ENCODE data around the gene SDK2.

The SDK2 gene

GRCh38 chr17:73591296-73592078 lies 52.8 kb downstream of the SDK2 start:
- H3K27me3 ChIP-seq (ENCODE audit: control insufficient read depth, low read length) = no peaks in the 10 kb centered on the region
- H3K9me2 ChIP-seq (replicated peaks; ENCODE audit: control insufficient read depth, low read length) = no peaks in the 10 kb centered on the region
- peaks cover 31% of the 10 kb centered on the region for H3F3A ChIP-seq (ENCODE audit: control insufficient read depth, insufficient read depth)
- no peaks in the 10 kb centered on the region for H4K20me1 ChIP-seq (ENCODE audit: control insufficient read depth, insufficient read depth, low read depth, low read length)
- peaks cover 11% of the 10 kb centered on the region for H3K36me3 ChIP-seq (ENCODE audit: control insufficient read depth, low read length)
- H3K27ac ChIP-seq (ENCODE audit: low read depth, low read length) = peak overlapping the region; percentile 100
- H3K79me2 ChIP-seq (ENCODE audit: control insufficient read depth, low read length) = no peaks in the 10 kb centered on the region
- peak overlapping the region; percentile 80 for H3K4me3 ChIP-seq (ENCODE audit: low read length)
- TF ChIP-seq, protein P1, sequence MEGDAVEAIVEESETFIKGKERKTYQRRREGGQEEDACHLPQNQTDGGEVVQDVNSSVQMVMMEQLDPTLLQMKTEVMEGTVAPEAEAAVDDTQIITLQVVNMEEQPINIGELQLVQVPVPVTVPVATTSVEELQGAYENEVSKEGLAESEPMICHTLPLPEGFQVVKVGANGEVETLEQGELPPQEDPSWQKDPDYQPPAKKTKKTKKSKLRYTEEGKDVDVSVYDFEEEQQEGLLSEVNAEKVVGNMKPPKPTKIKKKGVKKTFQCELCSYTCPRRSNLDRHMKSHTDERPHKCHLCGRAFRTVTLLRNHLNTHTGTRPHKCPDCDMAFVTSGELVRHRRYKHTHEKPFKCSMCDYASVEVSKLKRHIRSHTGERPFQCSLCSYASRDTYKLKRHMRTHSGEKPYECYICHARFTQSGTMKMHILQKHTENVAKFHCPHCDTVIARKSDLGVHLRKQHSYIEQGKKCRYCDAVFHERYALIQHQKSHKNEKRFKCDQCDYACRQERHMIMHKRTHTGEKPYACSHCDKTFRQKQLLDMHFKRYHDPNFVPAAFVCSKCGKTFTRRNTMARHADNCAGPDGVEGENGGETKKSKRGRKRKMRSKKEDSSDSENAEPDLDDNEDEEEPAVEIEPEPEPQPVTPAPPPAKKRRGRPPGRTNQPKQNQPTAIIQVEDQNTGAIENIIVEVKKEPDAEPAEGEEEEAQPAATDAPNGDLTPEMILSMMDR (IDR thresholded peaks at IDR 0.05; ENCODE audit: low read depth, low read length, poor library complexity, severe bottlenecking) = no peak
- no peak for TF ChIP-seq EZH2phosphoT487 (IDR thresholded peaks at IDR 0.05; ENCODE audit: borderline replicate concordance, low read length)
- peak overlapping the region; percentile 99 for H3K4me2 ChIP-seq (ENCODE audit: low read length)
- peaks cover 95% of the 10 kb centered on the region for H3K4me1 ChIP-seq (ENCODE audit: control insufficient read depth, low read length)
- H3K9me3 ChIP-seq (ENCODE audit: control insufficient read depth, insufficient read depth, low read length) = no peaks in the 10 kb centered on the region

DNA sequence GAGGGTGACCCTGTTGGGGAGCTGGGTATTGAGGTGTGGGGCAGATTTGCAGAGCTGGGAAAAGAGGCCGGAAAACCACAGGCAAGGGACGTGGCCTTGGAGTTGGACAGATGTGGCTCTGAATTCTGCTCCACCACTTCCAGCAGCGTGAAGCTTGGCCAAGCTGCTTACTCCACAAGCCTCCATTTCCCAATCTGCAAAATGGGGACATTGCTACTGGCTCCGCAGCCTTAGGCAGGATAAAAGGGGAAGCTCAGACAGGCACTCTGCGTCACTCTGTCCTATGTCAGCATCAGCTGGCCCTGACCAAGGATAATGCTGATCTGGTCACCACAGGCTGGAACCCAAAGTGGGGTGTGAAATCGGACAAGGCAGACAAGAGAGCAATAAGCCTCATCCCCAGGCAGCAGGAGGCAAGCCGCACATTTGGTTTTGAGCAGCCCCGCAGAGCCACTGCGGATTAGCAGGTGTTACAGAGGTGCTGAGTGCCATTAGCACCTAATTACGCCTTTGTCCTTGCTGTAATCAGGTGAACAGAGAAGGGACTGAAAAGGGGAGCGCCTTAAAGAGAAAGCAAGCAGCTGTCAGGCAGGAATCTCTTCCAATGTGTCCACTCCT lies 54.8 kb downstream of the SDK2 start:
- peak overlapping the region; percentile 100 for H3K27ac ChIP-seq (ENCODE audit: low read depth, low read length)

DNA sequence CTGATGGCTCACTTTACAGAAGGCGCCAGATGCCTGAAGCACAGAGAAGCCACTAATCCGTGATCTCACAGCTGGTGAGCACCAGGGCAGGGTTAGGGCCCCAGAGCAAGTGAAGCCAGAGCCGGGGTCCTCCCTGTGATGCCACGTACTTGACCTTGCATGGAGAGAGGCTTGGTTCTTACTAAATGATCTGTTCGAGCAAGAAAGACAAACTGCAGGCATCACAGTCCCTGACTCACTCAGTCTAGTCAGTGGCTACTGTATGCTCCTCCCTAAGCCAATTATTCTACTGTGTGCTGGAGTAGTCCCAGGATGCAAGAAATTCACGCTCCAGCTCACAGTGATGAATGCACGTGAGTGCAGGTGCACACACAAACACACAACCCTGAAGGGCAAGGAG lies 55.4 kb downstream of the SDK2 start:
- H3F3A ChIP-seq (ENCODE audit: control insufficient read depth, insufficient read depth) = peaks cover 34% of the 10 kb centered on the region
- H4K20me1 ChIP-seq (ENCODE audit: control insufficient read depth, insufficient read depth, low read depth, low read length) = no peaks in the 10 kb centered on the region
- peaks cover 94% of the 10 kb centered on the region for H3K4me1 ChIP-seq (ENCODE audit: control insufficient read depth, low read length)
- peak overlapping the region; percentile 100 for H3K27ac ChIP-seq (ENCODE audit: low read depth, low read length)
- peaks cover 11% of the 10 kb centered on the region for H3K36me3 ChIP-seq (ENCODE audit: control insufficient read depth, low read length)
- no peaks in the 10 kb centered on the region for H3K79me2 ChIP-seq (ENCODE audit: control insufficient read depth, low read length)
- H3K4me2 ChIP-seq (ENCODE audit: low read length) = peak overlapping the region; percentile 99
- peak overlapping the region; percentile 80 for H3K4me3 ChIP-seq (ENCODE audit: low read length)
- H3K9me3 ChIP-seq (ENCODE audit: control insufficient read depth, insufficient read depth, low read length) = no peaks in the 10 kb centered on the region
- no peaks in the 10 kb centered on the region for H3K9me2 ChIP-seq (replicated peaks; ENCODE audit: control insufficient read depth, low read length)
- H3K27me3 ChIP-seq (ENCODE audit: control insufficient read depth, low read length) = no peaks in the 10 kb centered on the region
- TF ChIP-seq, protein P1 (IDR thresholded peaks at IDR 0.05; ENCODE audit: low read depth, low read length, poor library complexity, severe bottlenecking) = no peak
- TF ChIP-seq EZH2phosphoT487 (IDR thresholded peaks at IDR 0.05; ENCODE audit: borderline replicate concordance, low read length) = no peak

More for the DNA sequence above, 54.8 kb downstream of the SDK2 start:
- Histone ChIP-seq H3K4me1 (ENCODE audit: control insufficient read depth, low read length) (peaks cover 100% of the 10 kb centered on the region), H3K27me3 (ENCODE audit: control insufficient read depth, low read length) (no peaks in the 10 kb centered on the region), H3K4me2 (ENCODE audit: low read length) (peak overlapping the region; percentile 99), H3K9me2 (replicated peaks; ENCODE audit: control insufficient read depth, low read length) (no peaks in the 10 kb centered on the region), H3K36me3 (ENCODE audit: control insufficient read depth, low read length) (peaks cover 11% of the 10 kb centered on the region), H3K79me2 (ENCODE audit: control insufficient read depth, low read length) (no peaks in the 10 kb centered on the region), H3F3A (ENCODE audit: control insufficient read depth, insufficient read depth) (peaks cover 34% of the 10 kb centered on the region), H4K20me1 (ENCODE audit: control insufficient read depth, insufficient read depth, low read depth, low read length) (no peaks in the 10 kb centered on the region), H3K9me3 (ENCODE audit: control insufficient read depth, insufficient read depth, low read length) (no peaks in the 10 kb centered on the region), H3K4me3 (ENCODE audit: low read length) (peak overlapping the region; percentile 80)
- TF ChIP-seq, protein P1 (IDR thresholded peaks at IDR 0.05; ENCODE audit: low read depth, low read length, poor library complexity, severe bottlenecking) = no peak
- TF ChIP-seq EZH2phosphoT487 (IDR thresholded peaks at IDR 0.05; ENCODE audit: borderline replicate concordance, low read length) = no peak

All from DOHH2 (cell line).